Coronary artery (tissue), 2 donors: ENCODE measurements around the gene GSX2.

Experiments used
- DNase-seq: peaks from one replicate; pipeline ENCODE4 v3.0.0-alpha.2; 2017; ENCODE audit warnings: low spot score
- H3K27ac ChIP-seq, 2 donors: fragments of 200-600 bp; sonication (generic); one replicate each; pipeline ENCODE4 v1.5.1; 2016 to 2019
- H3K4me3 ChIP-seq: fragments of 200-600 bp; sonication (generic); 2 replicates; pipeline ENCODE4 v1.5.1; 2016; ENCODE audit warnings: mild to moderate bottlenecking, moderate library complexity
- TF ChIP-seq, protein P1 (sequence below): fragments of 200-600 bp; sonication (generic); IDR thresholded peaks from one replicate; pipeline ENCODE4 v1.5.1; 2019; ENCODE audit warnings: antibody characterized with exemption

The GSX2 gene

DNA sequence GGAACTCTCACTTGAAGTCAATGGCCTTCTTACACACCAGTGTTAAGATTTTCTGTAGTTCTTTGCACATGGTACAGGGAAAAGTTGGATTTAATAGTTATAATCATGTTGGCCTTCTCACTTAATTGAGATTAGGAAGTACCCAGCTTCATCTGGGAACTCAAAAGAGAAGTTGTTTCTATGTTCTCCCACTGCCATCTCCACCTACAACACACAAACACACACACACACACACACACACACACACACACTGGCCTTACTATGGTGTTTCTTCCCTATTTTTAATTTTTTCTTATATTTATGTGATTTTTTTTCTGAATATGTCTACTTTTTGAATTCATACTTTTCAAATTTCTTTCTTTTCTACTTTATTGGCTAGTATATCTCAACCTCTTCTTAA is 25.6 kb upstream of the GSX2 start:
- Histone ChIP-seq H3K4me3 (no peak overlapping the region), H3K27ac (no peak overlapping the region)
- TF ChIP-seq, protein P1, sequence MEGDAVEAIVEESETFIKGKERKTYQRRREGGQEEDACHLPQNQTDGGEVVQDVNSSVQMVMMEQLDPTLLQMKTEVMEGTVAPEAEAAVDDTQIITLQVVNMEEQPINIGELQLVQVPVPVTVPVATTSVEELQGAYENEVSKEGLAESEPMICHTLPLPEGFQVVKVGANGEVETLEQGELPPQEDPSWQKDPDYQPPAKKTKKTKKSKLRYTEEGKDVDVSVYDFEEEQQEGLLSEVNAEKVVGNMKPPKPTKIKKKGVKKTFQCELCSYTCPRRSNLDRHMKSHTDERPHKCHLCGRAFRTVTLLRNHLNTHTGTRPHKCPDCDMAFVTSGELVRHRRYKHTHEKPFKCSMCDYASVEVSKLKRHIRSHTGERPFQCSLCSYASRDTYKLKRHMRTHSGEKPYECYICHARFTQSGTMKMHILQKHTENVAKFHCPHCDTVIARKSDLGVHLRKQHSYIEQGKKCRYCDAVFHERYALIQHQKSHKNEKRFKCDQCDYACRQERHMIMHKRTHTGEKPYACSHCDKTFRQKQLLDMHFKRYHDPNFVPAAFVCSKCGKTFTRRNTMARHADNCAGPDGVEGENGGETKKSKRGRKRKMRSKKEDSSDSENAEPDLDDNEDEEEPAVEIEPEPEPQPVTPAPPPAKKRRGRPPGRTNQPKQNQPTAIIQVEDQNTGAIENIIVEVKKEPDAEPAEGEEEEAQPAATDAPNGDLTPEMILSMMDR: no peak
- no peak for DNase-seq

DNA sequence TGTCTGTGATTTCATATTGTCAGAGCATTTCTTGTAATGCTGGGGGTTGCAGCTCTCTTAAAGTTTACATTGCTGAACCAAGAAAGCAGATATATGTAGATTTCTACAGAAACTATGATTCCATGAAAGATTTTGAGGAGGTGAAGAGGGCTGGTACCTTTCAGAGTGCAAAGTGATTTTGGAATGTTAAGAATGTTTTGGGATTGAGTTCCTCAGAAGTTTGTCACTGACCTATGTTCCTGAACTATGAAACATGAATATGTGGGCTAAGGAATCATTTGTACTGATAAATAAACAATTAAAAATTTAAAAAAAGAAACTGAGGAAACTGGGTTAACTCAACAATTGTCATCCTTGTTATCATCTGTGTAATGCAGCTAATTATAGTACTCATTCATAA is 23.3 kb upstream of the GSX2 start:
- TF ChIP-seq, protein P1: no peak
- Histone ChIP-seq H3K27ac (no peak overlapping the region), H3K4me3 (no peak overlapping the region)
- DNase-seq: no peak

DNA sequence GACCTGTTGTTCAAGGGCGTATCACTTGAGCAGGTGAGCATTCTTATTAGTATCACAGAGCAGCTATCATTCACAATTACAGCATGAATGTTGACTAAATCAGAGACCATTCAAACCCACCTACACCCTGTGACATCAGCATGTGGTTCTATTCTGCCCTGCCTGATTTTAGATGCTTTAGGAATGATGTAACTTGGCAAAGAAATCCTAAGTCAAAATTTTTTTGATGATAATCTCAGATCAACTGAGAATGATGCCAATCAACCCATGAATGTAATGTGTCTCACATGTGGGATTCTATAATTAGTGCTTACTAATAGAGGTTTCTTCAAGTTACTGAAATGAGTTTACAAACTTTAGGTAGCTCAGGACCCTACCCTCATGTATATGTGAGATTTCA is 22.2 kb upstream of the GSX2 start:
- TF ChIP-seq, protein P1: no peak
- H3K4me3 ChIP-seq: no peak overlapping the region
- no peak for DNase-seq
- H3K27ac ChIP-seq: no peak overlapping the region

DNA sequence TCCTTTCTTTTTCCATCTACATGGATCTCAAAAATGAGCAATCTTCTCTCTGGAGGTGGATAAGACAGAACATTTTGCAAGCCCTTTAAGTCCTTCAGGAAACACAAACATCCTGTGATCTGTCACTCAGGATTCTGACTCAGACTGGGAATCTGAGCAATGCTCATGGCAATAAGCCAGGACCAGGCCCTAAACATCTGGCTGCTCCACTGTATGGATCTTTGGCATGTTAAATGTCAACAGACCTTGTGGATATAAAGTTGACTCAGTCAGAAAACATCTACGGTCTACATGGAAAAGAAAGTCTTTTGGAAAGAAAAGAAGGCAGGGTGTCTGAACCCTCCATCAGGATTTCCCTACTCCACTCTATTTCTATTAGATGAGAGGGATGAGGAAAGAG is 17.8 kb upstream of the GSX2 start:
- peak; percentile 72 for DNase-seq
- TF ChIP-seq, protein P1: no peak
- Histone ChIP-seq H3K4me3 (no peak overlapping the region), H3K27ac (peak overlapping the region in 1 of 2 donors; percentile 24)

DNA sequence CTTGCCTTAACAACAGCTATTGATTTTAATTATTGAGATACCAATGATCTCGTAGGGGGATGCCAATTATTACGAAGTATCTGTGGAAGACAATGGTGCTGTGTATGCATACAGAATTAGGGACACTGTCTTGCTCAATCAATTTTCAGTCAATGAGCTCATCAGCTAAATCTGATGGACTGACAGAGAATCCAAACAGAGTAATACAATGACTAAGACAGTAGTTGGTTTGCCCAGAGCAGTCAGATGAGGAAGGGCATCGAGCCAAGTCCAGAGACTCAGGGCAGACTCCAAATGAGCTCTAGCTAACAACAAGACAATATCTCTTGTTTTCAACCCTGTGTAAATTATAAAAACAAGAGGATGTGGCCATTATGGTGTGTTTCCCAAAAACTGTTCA is 14.7 kb upstream of the GSX2 start:
- no peak for DNase-seq
- no peak overlapping the region for H3K27ac ChIP-seq
- TF ChIP-seq, protein P1: no peak
- H3K4me3 ChIP-seq: no peak overlapping the region

DNA sequence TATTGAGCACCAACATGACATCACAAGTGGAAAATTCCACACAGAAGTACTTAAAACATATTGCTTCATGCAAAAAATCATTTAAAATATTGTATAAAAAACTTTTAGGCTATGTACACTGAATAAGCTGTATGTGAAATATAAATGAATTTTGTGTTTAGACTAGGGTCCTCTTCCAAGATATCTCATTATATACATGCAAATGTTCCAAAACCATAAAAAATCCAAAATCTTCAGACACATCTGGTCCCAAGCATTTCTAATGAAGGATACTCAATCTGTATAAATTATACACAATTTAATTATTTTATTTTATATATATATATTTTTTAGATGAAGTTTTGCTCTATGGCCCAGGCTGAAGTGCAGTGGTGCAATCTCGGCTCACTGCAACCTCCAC is 10.1 kb upstream of the GSX2 start:
- no peak overlapping the region for H3K27ac ChIP-seq
- DNase-seq: no peak
- H3K4me3 ChIP-seq: no peak overlapping the region
- TF ChIP-seq, protein P1: no peak

DNA sequence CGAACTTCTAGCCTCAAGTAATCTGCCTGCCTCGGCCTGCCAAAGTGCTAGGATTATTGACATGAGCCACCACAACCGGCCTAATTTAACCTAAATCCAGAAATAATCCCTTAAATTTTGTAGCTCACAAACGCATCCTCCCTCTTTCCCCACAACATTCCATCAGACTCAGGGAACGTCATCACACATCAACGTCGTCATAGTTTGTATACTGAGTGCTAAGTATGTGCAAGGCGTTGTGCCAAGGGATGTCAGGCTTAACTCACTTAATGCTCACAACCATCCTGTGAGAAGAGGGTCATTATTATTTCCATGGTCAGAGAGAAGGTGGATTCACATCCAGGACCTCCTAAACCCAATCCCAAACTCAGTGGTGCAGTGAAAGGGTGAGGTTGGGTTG is 9.6 kb upstream of the GSX2 start:
- TF ChIP-seq, protein P1: no peak
- no peak overlapping the region for H3K4me3 ChIP-seq
- H3K27ac ChIP-seq: no peak overlapping the region
- no peak for DNase-seq
